HepG2 (cell line): ENCODE data around the gene SREBF1. TPM values are rescaled to one million over a fixed set of nuclear protein-coding genes. Genes with fewer than 3 reads are reported as not detected.

ENCODE experiments used
- CREB1 ChIP-seq, 2 experiments: fragments of 450-650 bp in 1 of 2; IDR thresholded peaks; 2 replicates each; pipeline ENCODE4 v1.6.1; 2016 to 2017; ENCODE audit warnings: control low read depth in 1 of 2, mild to moderate bottlenecking in 1 of 2, missing compliant biosample characterization in 1 of 2, missing genetic modification characterization in 1 of 2
- FOXK2 ChIP-seq: fragments of 450-650 bp; IDR thresholded peaks from 2 replicates; pipeline ENCODE4 v1.6.1; 2016
- GPN1 ChIP-seq: sonication (generic); formaldehyde crosslinking; IDR thresholded peaks from 2 replicates; pipeline ENCODE4 v1.5.1; 2020; ENCODE audit warnings: missing genetic modification reagents, borderline replicate concordance
- ISX ChIP-seq: sonication (generic); formaldehyde crosslinking; conservative IDR thresholded peaks from 2 replicates; pipeline ENCODE4 v1.5.0; 2020; ENCODE audit warnings: missing genetic modification reagents
- LCORL ChIP-seq, 2 experiments: fragments of 450-650 bp in 1 of 2; sonication (generic) in 1 of 2; formaldehyde crosslinking in 1 of 2; IDR thresholded peaks; 2 replicates each; pipeline versions ENCODE4 v1.5.0 to v1.6.1; 2017 to 2020; ENCODE audit warnings: antibody characterized with exemption in 1 of 2, missing genetic modification reagents in 1 of 2
- MAZ ChIP-seq, 2 experiments: sonication (generic) in 1 of 2; formaldehyde crosslinking in 1 of 2; IDR thresholded peaks; 2 replicates each; pipeline versions ENCODE4 v1.5.0 to v1.6.1; 2012 to 2020; ENCODE audit warnings: low read depth in 2 of 2, mild to moderate bottlenecking in 2 of 2, borderline replicate concordance in 1 of 2, improper control_type of control experiment in 1 of 2, low read length in 1 of 2, missing genetic modification reagents in 1 of 2, moderate library complexity in 1 of 2
- RARA ChIP-seq: IDR thresholded peaks from 2 replicates; pipeline ENCODE4 v1.6.1; 2016; ENCODE audit warnings: missing genetic modification reagents, missing compliant biosample characterization
- SATB2 ChIP-seq: sonication (generic); formaldehyde crosslinking; IDR thresholded peaks from 2 replicates; pipeline ENCODE4 v1.5.0; 2020; ENCODE audit warnings: missing genetic modification reagents
- SMAD3 ChIP-seq: sonication (generic); formaldehyde crosslinking; IDR thresholded peaks from 2 replicates; pipeline ENCODE4 v1.4.0; 2020; ENCODE audit warnings: missing genetic modification reagents
- SNAPC2 ChIP-seq: sonication (generic); formaldehyde crosslinking; IDR thresholded peaks from 2 replicates; pipeline ENCODE4 v1.8.1; 2022; ENCODE audit warnings: mild to moderate bottlenecking, missing genetic modification reagents
- ZC3H4 ChIP-seq: sonication (generic); formaldehyde crosslinking; IDR thresholded peaks from 2 replicates; pipeline ENCODE4 v1.4.0; 2020; ENCODE audit warnings: missing genetic modification reagents, borderline replicate concordance
- ZKSCAN1 ChIP-seq: fragments of 150-350 bp; IDR thresholded peaks from 2 replicates; pipeline ENCODE4 v1.6.1; 2014; ENCODE audit warnings: low read length
- ZNF20 ChIP-seq: sonication (generic); formaldehyde crosslinking; IDR thresholded peaks from 2 replicates; pipeline ENCODE4 v1.4.0; 2020; ENCODE audit warnings: mild to moderate bottlenecking, moderate library complexity, missing genetic modification reagents
- ZNF44 ChIP-seq: sonication (generic); formaldehyde crosslinking; IDR thresholded peaks from 2 replicates; pipeline ENCODE4 v1.5.1; 2020; ENCODE audit warnings: mild to moderate bottlenecking, missing genetic modification reagents
- ZNF788 ChIP-seq: sonication (generic); formaldehyde crosslinking; IDR thresholded peaks from 2 replicates; pipeline ENCODE4 v1.5.0; 2020; ENCODE audit warnings: mild to moderate bottlenecking, missing genetic modification reagents, borderline replicate concordance
- polyA plus RNA-seq, 8 experiments: library from polyadenylated mRNA; depleted of rRNA in 3 of 8; stranded (reverse) in 7 of 8; unstranded in 1 of 8; fragments of >200 nt; fragmentation: Illumina TruSeq in 4 of 8; extraction: Trizol in 4 of 8; gene quantifications; 2 replicates each; pipeline versions ENCODE4 v1.2.1 to v1.2.3, GENCODE V29; 2011 to 2016; ENCODE audit warnings: low read depth in 4 of 8, missing spikeins in 1 of 8, mixed read lengths in 1 of 8; ENCODE audit not compliant: insufficient read depth in 1 of 8
- total RNA-seq, 5 experiments: library from RNA; depleted of rRNA; stranded (reverse); fragments of >200 nt; fragmentation: Illumina TruSeq; extraction: Trizol; gene quantifications; 2 replicates each; pipeline ENCODE4 v1.2.3, GENCODE V29; 2016; ENCODE audit warnings: low read depth in 1 of 5
- TF ChIP-seq, protein P1 (sequence below): sonication (generic); formaldehyde crosslinking; IDR thresholded peaks from 2 replicates; pipeline ENCODE4 v1.4.0; 2020; ENCODE audit warnings: mild to moderate bottlenecking, missing genetic modification reagents, borderline replicate concordance
- TF ChIP-seq, protein P2 (sequence below): sonication (generic); formaldehyde crosslinking; IDR thresholded peaks from 2 replicates; pipeline ENCODE4 v1.5.0; 2020; ENCODE audit warnings: mild to moderate bottlenecking, missing genetic modification reagents, borderline replicate concordance
- TF ChIP-seq, protein P3 (sequence below): sonication (generic); formaldehyde crosslinking; IDR thresholded peaks from 2 replicates; pipeline ENCODE4 v1.5.1; 2020; ENCODE audit warnings: mild to moderate bottlenecking, missing genetic modification reagents, borderline replicate concordance

Gene SREBF1
- total and polyA plus RNA-seq, 2 of the 13 experiments (the other 11 are each of a cell fraction or from before 2014, with no cell fraction given): 34.3 to 38.0 TPM

DNA sequence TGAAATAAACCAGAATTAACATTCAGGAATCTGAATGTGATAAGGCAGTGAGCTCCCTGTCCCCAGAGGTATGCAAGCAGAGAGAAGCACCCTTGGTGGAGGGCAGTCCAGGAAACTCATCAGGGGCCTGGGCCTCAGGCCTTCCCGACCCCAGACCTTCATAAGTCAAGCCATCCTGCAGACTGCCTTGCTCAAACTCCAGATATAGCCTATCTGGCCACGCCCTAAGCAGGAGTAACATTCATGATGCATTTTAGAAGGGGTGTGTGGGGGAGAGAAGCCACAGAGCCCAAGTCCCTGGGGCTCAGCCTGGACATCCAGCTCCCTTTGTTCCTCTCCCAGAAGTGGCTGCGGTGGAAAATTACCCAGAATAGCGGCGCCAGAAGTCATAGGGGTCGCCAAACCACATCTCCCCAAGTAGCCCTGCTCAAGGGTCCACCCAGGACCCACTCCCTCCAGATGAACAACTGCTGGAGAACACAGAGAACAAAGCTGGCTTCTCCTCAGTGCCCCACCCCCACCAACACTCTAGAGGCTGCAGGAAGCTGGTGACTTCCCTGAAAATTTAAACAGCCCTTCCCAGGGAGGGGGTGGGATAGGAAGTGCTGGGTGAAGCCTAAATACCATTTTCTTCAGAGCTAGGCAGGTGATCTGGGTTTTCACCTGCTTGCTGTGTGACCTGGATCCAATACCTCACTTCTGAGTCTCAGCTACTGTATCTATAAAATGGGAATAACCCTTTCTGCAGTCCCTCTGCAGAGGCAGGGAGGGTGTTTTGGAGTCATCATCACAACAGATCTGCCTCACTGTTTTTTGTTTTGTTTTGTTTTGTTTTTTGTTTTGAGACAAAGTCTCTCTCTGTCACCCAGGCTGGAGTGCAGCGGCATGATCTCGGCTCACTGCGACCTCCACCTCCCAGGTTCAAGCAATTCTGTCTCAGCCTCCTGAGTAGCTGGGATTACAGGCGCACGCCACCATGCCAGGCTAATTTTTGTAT lies 1.5 kb upstream of the SREBF1 start (continued):
- TF ChIP-seq ZNF20 (CRISPR knock-in tag): 0 out of 2 replicates have a peak, but pooled peaks have one; percentile 51
- TF ChIP-seq ZNF44: 0 out of 2 replicates have a peak, but pooled peaks have one; percentile 27
- 0 out of 2 replicates have a peak, but pooled peaks have one; percentile 43 for TF ChIP-seq ZC3H4 (CRISPR knock-in tag)
- TF ChIP-seq GPN1 (CRISPR knock-in tag): no peak
- no peak for TF ChIP-seq LCORL (IDR thresholded peaks at IDR 0.05)
- 0 out of 2 replicates have a peak, but pooled peaks have one; percentile 15 for TF ChIP-seq LCORL (CRISPR knock-in tag; IDR thresholded peaks at IDR 0.05)
- no peak for TF ChIP-seq SNAPC2 (CRISPR knock-in tag)
- no peak for TF ChIP-seq CREB1 (IDR thresholded peaks at IDR 0.05)
- no peak for TF ChIP-seq CREB1 (CRISPR knock-in tag; IDR thresholded peaks at IDR 0.05)
- TF ChIP-seq SMAD3 (CRISPR knock-in tag): no peak
- TF ChIP-seq RARA (CRISPR knock-in tag): 0 out of 2 replicates have a peak, but pooled peaks have one; percentile 18
- TF ChIP-seq ZNF788 (CRISPR knock-in tag): no peak; the same call in 1 of the 2 replicates
- no peak for TF ChIP-seq ISX (CRISPR knock-in tag)
- peak; percentile 28; the same call in 1 of the 2 replicates for TF ChIP-seq MAZ (IDR thresholded peaks at IDR 0.05; ENCODE audit: borderline replicate concordance, low read depth, low read length)
- no peak for TF ChIP-seq MAZ (CRISPR knock-in tag; IDR thresholded peaks at IDR 0.05; ENCODE audit: low read depth)
- no peak for TF ChIP-seq FOXK2
- TF ChIP-seq, protein P1, sequence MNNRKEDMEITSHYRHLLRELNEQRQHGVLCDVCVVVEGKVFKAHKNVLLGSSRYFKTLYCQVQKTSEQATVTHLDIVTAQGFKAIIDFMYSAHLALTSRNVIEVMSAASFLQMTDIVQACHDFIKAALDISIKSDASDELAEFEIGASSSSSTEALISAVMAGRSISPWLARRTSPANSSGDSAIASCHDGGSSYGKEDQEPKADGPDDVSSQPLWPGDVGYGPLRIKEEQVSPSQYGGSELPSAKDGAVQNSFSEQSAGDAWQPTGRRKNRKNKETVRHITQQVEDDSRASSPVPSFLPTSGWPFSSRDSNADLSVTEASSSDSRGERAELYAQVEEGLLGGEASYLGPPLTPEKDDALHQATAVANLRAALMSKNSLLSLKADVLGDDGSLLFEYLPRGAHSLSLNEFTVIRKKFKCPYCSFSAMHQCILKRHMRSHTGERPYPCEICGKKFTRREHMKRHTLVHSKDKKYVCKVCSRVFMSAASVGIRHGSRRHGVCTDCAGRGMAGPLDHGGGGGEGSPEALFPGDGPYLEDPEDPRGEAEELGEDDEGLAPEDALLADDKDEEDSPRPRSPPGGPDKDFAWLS (CRISPR knock-in tag): no peak
- TF ChIP-seq, protein P2, sequence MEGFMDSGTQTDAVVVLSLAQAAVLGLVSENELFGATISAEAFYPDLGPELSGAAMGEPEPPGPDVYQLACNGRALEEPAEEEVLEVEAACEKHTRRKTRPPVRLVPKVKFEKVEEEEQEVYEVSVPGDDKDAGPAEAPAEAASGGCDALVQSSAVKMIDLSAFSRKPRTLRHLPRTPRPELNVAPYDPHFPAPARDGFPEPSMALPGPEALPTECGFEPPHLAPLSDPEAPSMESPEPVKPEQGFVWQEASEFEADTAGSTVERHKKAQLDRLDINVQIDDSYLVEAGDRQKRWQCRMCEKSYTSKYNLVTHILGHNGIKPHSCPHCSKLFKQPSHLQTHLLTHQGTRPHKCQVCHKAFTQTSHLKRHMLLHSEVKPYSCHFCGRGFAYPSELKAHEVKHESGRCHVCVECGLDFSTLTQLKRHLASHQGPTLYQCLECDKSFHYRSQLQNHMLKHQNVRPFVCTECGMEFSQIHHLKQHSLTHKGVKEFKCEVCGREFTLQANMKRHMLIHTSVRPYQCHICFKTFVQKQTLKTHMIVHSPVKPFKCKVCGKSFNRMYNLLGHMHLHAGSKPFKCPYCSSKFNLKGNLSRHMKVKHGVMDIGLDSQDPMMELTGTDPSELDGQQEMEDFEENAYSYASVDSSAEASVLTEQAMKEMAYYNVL (CRISPR knock-in tag): 0 out of 2 replicates have a peak, but pooled peaks have one; percentile 15
- TF ChIP-seq SATB2 (CRISPR knock-in tag): no peak
- TF ChIP-seq ZKSCAN1: no peak
- TF ChIP-seq, protein P3, sequence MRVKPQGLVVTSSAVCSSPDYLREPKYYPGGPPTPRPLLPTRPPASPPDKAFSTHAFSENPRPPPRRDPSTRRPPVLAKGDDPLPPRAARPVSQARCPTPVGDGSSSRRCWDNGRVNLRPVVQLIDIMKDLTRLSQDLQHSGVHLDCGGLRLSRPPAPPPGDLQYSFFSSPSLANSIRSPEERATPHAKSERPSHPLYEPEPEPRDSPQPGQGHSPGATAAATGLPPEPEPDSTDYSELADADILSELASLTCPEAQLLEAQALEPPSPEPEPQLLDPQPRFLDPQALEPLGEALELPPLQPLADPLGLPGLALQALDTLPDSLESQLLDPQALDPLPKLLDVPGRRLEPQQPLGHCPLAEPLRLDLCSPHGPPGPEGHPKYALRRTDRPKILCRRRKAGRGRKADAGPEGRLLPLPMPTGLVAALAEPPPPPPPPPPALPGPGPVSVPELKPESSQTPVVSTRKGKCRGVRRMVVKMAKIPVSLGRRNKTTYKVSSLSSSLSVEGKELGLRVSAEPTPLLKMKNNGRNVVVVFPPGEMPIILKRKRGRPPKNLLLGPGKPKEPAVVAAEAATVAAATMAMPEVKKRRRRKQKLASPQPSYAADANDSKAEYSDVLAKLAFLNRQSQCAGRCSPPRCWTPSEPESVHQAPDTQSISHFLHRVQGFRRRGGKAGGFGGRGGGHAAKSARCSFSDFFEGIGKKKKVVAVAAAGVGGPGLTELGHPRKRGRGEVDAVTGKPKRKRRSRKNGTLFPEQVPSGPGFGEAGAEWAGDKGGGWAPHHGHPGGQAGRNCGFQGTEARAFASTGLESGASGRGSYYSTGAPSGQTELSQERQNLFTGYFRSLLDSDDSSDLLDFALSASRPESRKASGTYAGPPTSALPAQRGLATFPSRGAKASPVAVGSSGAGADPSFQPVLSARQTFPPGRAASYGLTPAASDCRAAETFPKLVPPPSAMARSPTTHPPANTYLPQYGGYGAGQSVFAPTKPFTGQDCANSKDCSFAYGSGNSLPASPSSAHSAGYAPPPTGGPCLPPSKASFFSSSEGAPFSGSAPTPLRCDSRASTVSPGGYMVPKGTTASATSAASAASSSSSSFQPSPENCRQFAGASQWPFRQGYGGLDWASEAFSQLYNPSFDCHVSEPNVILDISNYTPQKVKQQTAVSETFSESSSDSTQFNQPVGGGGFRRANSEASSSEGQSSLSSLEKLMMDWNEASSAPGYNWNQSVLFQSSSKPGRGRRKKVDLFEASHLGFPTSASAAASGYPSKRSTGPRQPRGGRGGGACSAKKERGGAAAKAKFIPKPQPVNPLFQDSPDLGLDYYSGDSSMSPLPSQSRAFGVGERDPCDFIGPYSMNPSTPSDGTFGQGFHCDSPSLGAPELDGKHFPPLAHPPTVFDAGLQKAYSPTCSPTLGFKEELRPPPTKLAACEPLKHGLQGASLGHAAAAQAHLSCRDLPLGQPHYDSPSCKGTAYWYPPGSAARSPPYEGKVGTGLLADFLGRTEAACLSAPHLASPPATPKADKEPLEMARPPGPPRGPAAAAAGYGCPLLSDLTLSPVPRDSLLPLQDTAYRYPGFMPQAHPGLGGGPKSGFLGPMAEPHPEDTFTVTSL (CRISPR knock-in tag): 0 out of 2 replicates have a peak, but pooled peaks have one; percentile 6
